A549 (cell line): ENCODE measurements around the gene COQ9. TPM values are rescaled to one million over a fixed set of nuclear protein-coding genes. Genes with fewer than 3 reads are reported as not detected.

ENCODE experiments used
- ATAC-seq, 2 experiments: fragments of 200-7000 bp in 1 of 2; fragments of >200 bp in 1 of 2; cut with Nextera tagmentation in 1 of 2; cut with Tn5 transposase in 1 of 2; 3 replicates each; pipeline versions ENCODE4 v1.8.0 to v1.9.1; 2018 to 2020; ENCODE audit warnings: mild to moderate bottlenecking in 1 of 2, moderate library complexity in 1 of 2
- CTCF ChIA-PET: fragments of 300-600 bp; sonication (Branson Sonifier 250); formaldehyde crosslinking; extraction: SDS; loops from one replicate; lab custom pipeline; 2021; ENCODE audit warnings: antibody characterized with exemption, inconsistent platforms; lab: Yijun Ruan, JAX
- POLR2A ChIA-PET: fragments of 350-600 bp; formaldehyde crosslinking; extraction: SDS; loops from one replicate; lab custom pipeline; 2021; ENCODE audit warnings: antibody characterized with exemption, inconsistent platforms; lab: Yijun Ruan, JAX
- DNase-seq, 2 experiments: peaks; one replicate each; pipeline versions ENCODE4 v3.0.0 to v3.0.0-alpha.2; 2011 to 2016; ENCODE audit warnings: low read depth in 1 of 2, low spot score in 1 of 2
- FAIRE-seq: peaks from 2 replicates; lab custom pipeline; 2011; peaks lifted over from hg19 to GRCh38; lab: Jason Lieb, UNC
- H3K27ac ChIP-seq, 2 experiments: fragments of >200 bp; sonication (Bioruptor Twin); formaldehyde crosslinking; 3 replicates each; pipeline ENCODE4 v1.5.1; 2016 to 2017
- H3K4me1 ChIP-seq: fragments of >200 bp; sonication (Bioruptor Twin); formaldehyde crosslinking; 3 replicates; pipeline ENCODE4 v1.6.1; 2016
- H3K4me2 ChIP-seq: fragments of >200 bp; sonication (Bioruptor Twin); formaldehyde crosslinking; 3 replicates; pipeline ENCODE4 v1.6.1; 2016
- H3K4me3 ChIP-seq: fragments of >200 bp; sonication (Bioruptor Twin); formaldehyde crosslinking; 3 replicates; pipeline ENCODE4 v1.5.1; 2016
- H3K9me3 ChIP-seq: fragments of >200 bp; sonication (Bioruptor Twin); formaldehyde crosslinking; 3 replicates; pipeline ENCODE4 v1.6.1; 2016
- ATOH8 ChIP-seq: fragments of 250-450 bp; sonication (Bioruptor Pico); IDR thresholded peaks from 2 replicates; pipeline ENCODE4 v1.5.0; 2020; ENCODE audit warnings: low read depth, mild to moderate bottlenecking, moderate library complexity
- CBX8 ChIP-seq: fragments of 200-600 bp; sonication (generic); IDR thresholded peaks from 2 replicates; pipeline ENCODE4 v1.6.1; 2016
- CHD4 ChIP-seq: fragments of 200-600 bp; sonication (generic); IDR thresholded peaks from 2 replicates; pipeline ENCODE4 v1.6.1; 2016; ENCODE audit warnings: antibody characterized with exemption, mild to moderate bottlenecking, borderline replicate concordance
- CTCF ChIP-seq: fragments of >200 bp; sonication (Bioruptor Twin); formaldehyde crosslinking; IDR thresholded peaks from 3 replicates; pipeline ENCODE4 v1.5.1; 2016
- EHF ChIP-seq: fragments of 250-450 bp; sonication (Bioruptor Pico); IDR thresholded peaks from 2 replicates; pipeline ENCODE4 v1.5.0; 2020; ENCODE audit warnings: mild to moderate bottlenecking
- ELK1 ChIP-seq: fragments of 150-350 bp; IDR thresholded peaks from 2 replicates; pipeline ENCODE4 v1.6.1; 2014; ENCODE audit warnings: low read depth, mild to moderate bottlenecking, low read length
- ESRRA ChIP-seq: fragments of 150-350 bp; IDR thresholded peaks from 2 replicates; pipeline ENCODE4 v1.6.1; 2014; ENCODE audit warnings: mild to moderate bottlenecking, low read length, borderline replicate concordance
- FOSL2 ChIP-seq, 2 experiments: fragments of 450-650 bp in 1 of 2; fragments of >200 bp in 1 of 2; sonication (Bioruptor Twin) in 1 of 2; formaldehyde crosslinking; IDR thresholded peaks; 2 replicates each; pipeline versions ENCODE4 v1.5.0 to v1.6.1; 2016 to 2020; ENCODE audit warnings: mild to moderate bottlenecking in 1 of 2, moderate library complexity in 1 of 2
- HDAC2 ChIP-seq: fragments of 200-600 bp; sonication (generic); IDR thresholded peaks from 2 replicates; pipeline ENCODE4 v1.6.1; 2016
- HEYL ChIP-seq: fragments of 250-450 bp; sonication (Bioruptor Pico); IDR thresholded peaks from 2 replicates; pipeline ENCODE4 v1.8.0; 2021; ENCODE audit warnings: mild to moderate bottlenecking, moderate library complexity
- HOXA7 ChIP-seq: fragments of 250-450 bp; sonication (Bioruptor Pico); IDR thresholded peaks from 2 replicates; pipeline ENCODE4 v1.5.0; 2020; ENCODE audit warnings: mild to moderate bottlenecking, moderate library complexity
- KDM1A ChIP-seq: fragments of 200-600 bp; sonication (generic); IDR thresholded peaks from 2 replicates; pipeline ENCODE4 v1.6.1; 2016; ENCODE audit warnings: low read depth, mild to moderate bottlenecking
- MAX ChIP-seq: IDR thresholded peaks from 2 replicates; pipeline ENCODE4 v1.6.1; 2012
- NPAS2 ChIP-seq: fragments of 250-450 bp; sonication (Bioruptor Pico); IDR thresholded peaks from 2 replicates; pipeline ENCODE4 v1.8.0; 2022; ENCODE audit warnings: mild to moderate bottlenecking, moderate library complexity, borderline replicate concordance
- PHF8 ChIP-seq: fragments of 200-600 bp; sonication (generic); IDR thresholded peaks from 2 replicates; pipeline ENCODE4 v1.6.1; 2016; ENCODE audit warnings: low read depth, mild to moderate bottlenecking, antibody characterized with exemption, moderate library complexity, borderline replicate concordance
- POLR2A ChIP-seq: IDR thresholded peaks from 2 replicates; pipeline ENCODE4 v1.6.1; 2012; ENCODE audit warnings: mild to moderate bottlenecking, low read length
- POLR2AphosphoS2 ChIP-seq: conservative IDR thresholded peaks from 2 replicates; pipeline ENCODE4 v1.6.1; 2012; ENCODE audit warnings: low read length, improper control_type of control experiment, inconsistent platforms
- RARB ChIP-seq: fragments of 250-450 bp; sonication (Bioruptor Pico); IDR thresholded peaks from 2 replicates; pipeline ENCODE4 v1.8.0; 2021; ENCODE audit warnings: mild to moderate bottlenecking, moderate library complexity
- REST ChIP-seq: fragments of 200-600 bp; sonication (generic); IDR thresholded peaks from 2 replicates; pipeline ENCODE4 v1.6.1; 2016; ENCODE audit warnings: antibody characterized with exemption, mild to moderate bottlenecking, moderate library complexity
- RNF2 ChIP-seq: fragments of 200-600 bp; sonication (generic); IDR thresholded peaks from 2 replicates; pipeline ENCODE4 v1.6.1; 2016; ENCODE audit warnings: low read depth, mild to moderate bottlenecking, antibody characterized with exemption, moderate library complexity, borderline replicate concordance
- SMC3 ChIP-seq: fragments of >200 bp; sonication (Bioruptor Twin); formaldehyde crosslinking; IDR thresholded peaks from 3 replicates; pipeline ENCODE4 v1.6.1; 2018; ENCODE audit warnings: inconsistent platforms
- TFCP2L1 ChIP-seq: fragments of 250-450 bp; sonication (Bioruptor Pico); IDR thresholded peaks from 2 replicates; pipeline ENCODE4 v1.5.0; 2021; ENCODE audit warnings: mild to moderate bottlenecking
- WGBS: methylation state at CpG from one replicate; pipeline ENCODE4 v1.1.6; 2017; ENCODE audit errors: missing lambda C conversion rate; 5-methylcytosine and 5-hydroxymethylcytosine counted together
- polyA plus RNA-seq, 4 experiments: library from polyadenylated mRNA; depleted of rRNA in 3 of 4; stranded (reverse); fragments of >200 nt; fragmentation: RNase III in 1 of 4; extraction: RNeasy Plus Mini Kit Qiagen cat#74134 plus additional on column Dnase treatment in 1 of 4; gene quantifications; 2 replicates in 3 of 4; 3 replicates in 1 of 4; pipeline ENCODE4 v1.2.3, GENCODE V29; 2011 to 2017
- TF ChIP-seq, protein P1 (sequence below): IDR thresholded peaks from 2 replicates; pipeline ENCODE4 v1.6.1; 2012
- TF ChIP-seq, protein P2 (sequence below): fragments of 250-450 bp; sonication (Bioruptor Pico); IDR thresholded peaks from 2 replicates; pipeline ENCODE4 v1.5.0; 2021; ENCODE audit warnings: mild to moderate bottlenecking, moderate library complexity, borderline replicate concordance

COQ9 gene
- polyA plus RNA-seq, 2 of the 4 experiments (the other 2 are of a cell fraction), result 47.2 to 109 TPM

DNA sequence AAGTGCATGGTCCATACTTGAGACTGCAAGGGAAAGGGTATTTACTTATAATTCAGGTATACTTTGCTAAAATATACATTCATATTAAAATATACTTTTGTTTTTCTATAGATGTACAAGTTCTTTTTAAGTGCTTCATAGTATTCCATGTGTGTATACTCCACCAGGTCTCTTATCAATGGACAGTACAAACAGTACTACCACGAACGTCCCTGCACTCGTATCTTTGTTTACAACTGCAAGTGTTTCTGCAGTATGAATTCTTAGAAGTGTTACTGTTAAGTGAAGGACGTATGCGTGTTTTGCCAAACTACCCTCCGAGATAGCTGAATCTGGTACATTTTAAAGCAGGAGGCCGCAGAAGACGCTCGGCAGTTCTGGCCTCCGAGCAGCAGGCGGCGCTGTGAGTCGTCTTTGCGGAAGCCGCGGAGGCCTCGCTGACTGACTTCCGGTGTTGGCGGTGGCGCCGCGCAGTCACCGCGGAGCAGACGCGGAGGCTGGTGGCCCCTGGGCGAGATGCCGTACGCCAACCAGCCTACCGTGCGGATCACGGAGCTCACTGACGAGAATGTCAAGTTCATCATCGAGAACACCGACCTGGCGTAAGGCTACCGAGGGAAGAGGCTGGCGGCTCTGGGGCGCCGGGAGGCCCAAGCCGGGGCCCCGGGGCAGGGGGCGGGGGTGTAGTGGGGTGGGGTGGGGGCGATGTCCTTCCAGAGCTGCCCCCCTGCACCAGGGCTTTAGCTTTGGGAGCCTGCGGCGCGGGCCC is 15.1 kb downstream of the COQ9 start, which contains the start of gene POLR2C (continued):
- peak; percentile 82 for TF ChIP-seq CTCF
- TF ChIP-seq FOSL2 (IDR thresholded peaks at IDR 0.05), result no peak
- peak; percentile 33; the same call in 1 of the 2 replicates for TF ChIP-seq FOSL2 (CRISPR knock-in tag; IDR thresholded peaks at IDR 0.05)
- no peak for TF ChIP-seq POLR2AphosphoS2
- TF ChIP-seq MAX, result peak; percentile 80
- no peak for TF ChIP-seq EHF (CRISPR knock-in tag)
- peak; percentile 89; the same call in 1 of the 2 replicates for TF ChIP-seq PHF8

DNA sequence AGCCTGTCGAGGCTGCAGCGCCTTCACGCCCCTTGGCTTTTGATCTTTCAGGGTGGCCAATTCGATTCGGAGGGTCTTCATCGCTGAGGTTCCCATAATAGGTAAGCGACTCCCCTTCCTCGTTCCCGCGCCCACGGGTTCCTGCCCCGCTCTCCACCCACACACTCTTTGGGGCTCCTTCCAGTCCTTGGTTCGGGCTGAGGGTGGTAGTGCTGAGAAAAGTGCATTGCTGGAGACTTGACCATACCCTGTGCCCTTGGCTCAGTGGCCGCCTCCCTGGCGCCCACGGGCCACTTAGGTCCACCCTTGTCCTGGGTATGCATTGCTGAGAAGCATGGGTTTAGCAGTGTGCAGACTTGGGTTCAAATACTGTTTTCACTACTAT is 15.7 kb downstream of the COQ9 start:
- DNase-seq (no peak), ATAC-seq (peak in 1 of 2 experiments; percentile 70; a peak in 3 of 6 replicates), FAIRE-seq (no peak)
- peak overlapping the region; percentile 74 for H3K4me2 ChIP-seq
- ChIA-PET POLR2A (interaction anchor here (0.9 to 2.5 kb wide), 10 partner anchors 9 to 162 kb away, joined by 3 to 25 read pairs (median 6); partner anchors contain the start of genes CIAPIN1 and COQ9), CTCF (interaction anchor here (0.8 to 4.4 kb wide), 21 partner anchors 9 to 1352 kb away, joined by 3 to 54 read pairs (median 9); partner anchors contain the start of genes CIAPIN1, COQ9 and DOK4)
- no peaks in the 10 kb centered on the region for H3K9me3 ChIP-seq
- peak overlapping the region; percentile 82 for H3K4me3 ChIP-seq
- no peak for TF ChIP-seq RNF2
- no peak for TF ChIP-seq NPAS2 (CRISPR knock-in tag)
- TF ChIP-seq FOSL2 (IDR thresholded peaks at IDR 0.05), result no peak
- TF ChIP-seq FOSL2 (CRISPR knock-in tag; IDR thresholded peaks at IDR 0.05), result no peak
- TF ChIP-seq HOXA7 (CRISPR knock-in tag), result no peak
- no peak for TF ChIP-seq ESRRA
- no peak for TF ChIP-seq ELK1
- TF ChIP-seq REST, result no peak
- no peak for TF ChIP-seq KDM1A
- no peak for TF ChIP-seq TFCP2L1 (CRISPR knock-in tag)
- TF ChIP-seq HDAC2, result no peak
- no peak for TF ChIP-seq POLR2A
- no peak for TF ChIP-seq CHD4
- TF ChIP-seq, protein P1, sequence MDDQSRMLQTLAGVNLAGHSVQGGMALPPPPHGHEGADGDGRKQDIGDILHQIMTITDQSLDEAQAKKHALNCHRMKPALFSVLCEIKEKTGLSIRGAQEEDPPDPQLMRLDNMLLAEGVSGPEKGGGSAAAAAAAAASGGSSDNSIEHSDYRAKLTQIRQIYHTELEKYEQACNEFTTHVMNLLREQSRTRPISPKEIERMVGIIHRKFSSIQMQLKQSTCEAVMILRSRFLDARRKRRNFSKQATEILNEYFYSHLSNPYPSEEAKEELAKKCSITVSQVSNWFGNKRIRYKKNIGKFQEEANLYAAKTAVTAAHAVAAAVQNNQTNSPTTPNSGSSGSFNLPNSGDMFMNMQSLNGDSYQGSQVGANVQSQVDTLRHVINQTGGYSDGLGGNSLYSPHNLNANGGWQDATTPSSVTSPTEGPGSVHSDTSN, result no peak
- TF ChIP-seq ATOH8 (CRISPR knock-in tag), result no peak
- no peak for TF ChIP-seq HEYL (CRISPR knock-in tag)
- TF ChIP-seq RARB (CRISPR knock-in tag), result no peak
- no peak for TF ChIP-seq CBX8
- no peak for TF ChIP-seq SMC3
- TF ChIP-seq, protein P2, sequence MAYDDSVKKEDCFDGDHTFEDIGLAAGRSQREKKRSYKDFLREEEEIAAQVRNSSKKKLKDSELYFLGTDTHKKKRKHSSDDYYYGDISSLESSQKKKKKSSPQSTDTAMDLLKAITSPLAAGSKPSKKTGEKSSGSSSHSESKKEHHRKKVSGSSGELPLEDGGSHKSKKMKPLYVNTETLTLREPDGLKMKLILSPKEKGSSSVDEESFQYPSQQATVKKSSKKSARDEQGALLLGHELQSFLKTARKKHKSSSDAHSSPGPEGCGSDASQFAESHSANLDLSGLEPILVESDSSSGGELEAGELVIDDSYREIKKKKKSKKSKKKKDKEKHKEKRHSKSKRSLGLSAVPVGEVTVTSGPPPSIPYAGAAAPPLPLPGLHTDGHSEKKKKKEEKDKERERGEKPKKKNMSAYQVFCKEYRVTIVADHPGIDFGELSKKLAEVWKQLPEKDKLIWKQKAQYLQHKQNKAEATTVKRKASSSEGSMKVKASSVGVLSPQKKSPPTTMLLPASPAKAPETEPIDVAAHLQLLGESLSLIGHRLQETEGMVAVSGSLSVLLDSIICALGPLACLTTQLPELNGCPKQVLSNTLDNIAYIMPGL (CRISPR knock-in tag), result no peak
- H3K4me1 ChIP-seq, result peaks cover 43% of the 10 kb centered on the region
- WGBS, result 3% methylated on average over 16 of the region's 16 CpGs
- peak overlapping the region; percentile 93 to 97 for H3K27ac ChIP-seq
